ENCODE measurements around the gene B3GNT9.

Gene B3GNT9

DNA sequence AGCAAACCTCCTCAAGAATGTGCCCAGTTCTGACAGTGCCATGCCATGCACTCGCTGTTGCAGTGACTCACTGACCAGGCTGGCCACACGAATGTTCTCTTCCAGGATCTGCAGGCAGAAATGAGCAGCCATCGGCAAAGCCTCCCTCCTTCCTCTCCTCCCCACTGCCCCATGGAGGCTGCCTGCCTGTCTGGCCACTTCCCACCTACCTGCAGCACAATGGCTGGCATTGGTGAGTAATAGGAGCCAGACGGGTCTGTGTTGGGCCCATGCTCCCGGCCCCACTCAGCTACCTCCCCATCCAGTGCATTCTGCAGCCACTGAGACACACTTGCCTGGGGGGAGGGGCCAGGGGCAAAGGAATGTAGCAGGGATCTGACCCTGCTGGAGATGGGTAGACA is 35.8 kb upstream of the B3GNT9 start:
- no peak overlapping the region for H3K4me3 ChIP-seq (replicated peaks in 1 of 2; ENCODE audit: low read depth in 2 of 2, low read length in 2 of 2)
- TF ChIP-seq, protein P1, sequence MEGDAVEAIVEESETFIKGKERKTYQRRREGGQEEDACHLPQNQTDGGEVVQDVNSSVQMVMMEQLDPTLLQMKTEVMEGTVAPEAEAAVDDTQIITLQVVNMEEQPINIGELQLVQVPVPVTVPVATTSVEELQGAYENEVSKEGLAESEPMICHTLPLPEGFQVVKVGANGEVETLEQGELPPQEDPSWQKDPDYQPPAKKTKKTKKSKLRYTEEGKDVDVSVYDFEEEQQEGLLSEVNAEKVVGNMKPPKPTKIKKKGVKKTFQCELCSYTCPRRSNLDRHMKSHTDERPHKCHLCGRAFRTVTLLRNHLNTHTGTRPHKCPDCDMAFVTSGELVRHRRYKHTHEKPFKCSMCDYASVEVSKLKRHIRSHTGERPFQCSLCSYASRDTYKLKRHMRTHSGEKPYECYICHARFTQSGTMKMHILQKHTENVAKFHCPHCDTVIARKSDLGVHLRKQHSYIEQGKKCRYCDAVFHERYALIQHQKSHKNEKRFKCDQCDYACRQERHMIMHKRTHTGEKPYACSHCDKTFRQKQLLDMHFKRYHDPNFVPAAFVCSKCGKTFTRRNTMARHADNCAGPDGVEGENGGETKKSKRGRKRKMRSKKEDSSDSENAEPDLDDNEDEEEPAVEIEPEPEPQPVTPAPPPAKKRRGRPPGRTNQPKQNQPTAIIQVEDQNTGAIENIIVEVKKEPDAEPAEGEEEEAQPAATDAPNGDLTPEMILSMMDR (IDR thresholded peaks at IDR 0.05; ENCODE audit: low read depth, low read length): no peak
- DNase-seq (ENCODE audit: low read depth in 2 of 2): no peak

DNA sequence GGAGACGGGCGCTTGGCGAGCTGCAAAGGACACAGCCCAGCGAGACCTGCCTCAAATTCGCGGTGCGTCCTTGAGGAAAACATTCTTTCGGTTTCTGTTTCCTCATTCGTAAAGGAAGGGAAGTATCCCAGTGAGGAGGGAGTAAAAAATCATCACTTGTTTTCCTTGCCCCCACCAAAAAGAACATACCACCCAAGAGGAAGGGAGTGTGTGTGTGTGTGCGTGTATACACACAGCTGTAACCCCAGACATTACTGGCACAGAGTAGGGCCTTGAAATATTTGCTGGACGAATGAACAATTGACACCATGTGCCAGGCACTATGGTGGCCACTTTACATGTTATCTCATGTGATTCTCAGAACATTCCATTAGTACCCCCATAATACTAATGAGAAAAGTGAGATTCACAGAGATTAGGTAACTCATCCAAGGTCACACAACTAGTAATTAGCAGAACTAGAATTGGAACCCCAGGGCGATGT is 34.9 kb upstream of the B3GNT9 start:
- no peak for DNase-seq (ENCODE audit: low read depth in 2 of 2)
- TF ChIP-seq, protein P1 (IDR thresholded peaks at IDR 0.05; ENCODE audit: low read depth, low read length): no peak
- H3K4me3 ChIP-seq (replicated peaks in 1 of 2; ENCODE audit: low read depth in 2 of 2, low read length in 2 of 2): no peak overlapping the region

DNA sequence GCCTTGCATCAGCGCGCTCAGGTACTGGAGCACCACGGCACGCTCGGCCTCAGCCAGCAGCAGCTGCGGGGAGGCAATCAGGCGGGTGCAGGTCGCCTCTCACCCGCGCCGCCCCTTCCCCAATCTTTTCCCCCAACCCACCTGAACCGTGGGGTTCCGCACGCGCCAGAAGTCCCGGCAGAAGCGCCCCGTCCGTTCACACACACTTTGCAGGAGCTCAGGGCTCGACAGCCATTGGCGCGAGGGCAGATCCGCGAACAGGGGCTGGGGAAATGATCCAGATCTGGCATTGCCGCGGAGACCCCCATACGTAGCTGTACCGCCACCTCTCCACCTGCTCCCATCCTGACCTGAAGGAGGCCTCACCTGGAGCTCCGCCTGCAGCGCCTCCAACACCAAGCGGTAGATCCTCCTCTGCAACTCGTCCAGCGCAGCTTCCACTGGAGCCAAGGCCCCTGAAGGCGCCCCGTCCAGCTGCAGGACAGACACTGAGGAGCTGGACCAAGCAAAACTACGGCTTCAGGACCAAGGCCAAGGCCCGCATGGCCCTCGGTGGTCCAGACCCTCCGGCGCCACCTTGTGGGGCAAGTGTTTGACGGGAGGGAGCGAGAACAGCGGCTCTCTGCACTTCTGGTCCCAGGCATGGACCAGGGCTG is 34.3 kb upstream of the B3GNT9 start:
- DNase-seq (ENCODE audit: low read depth in 2 of 2): peak; percentile 93 to 94
- TF ChIP-seq, protein P1 (IDR thresholded peaks at IDR 0.05; ENCODE audit: low read depth, low read length): peak; percentile 94

DNA sequence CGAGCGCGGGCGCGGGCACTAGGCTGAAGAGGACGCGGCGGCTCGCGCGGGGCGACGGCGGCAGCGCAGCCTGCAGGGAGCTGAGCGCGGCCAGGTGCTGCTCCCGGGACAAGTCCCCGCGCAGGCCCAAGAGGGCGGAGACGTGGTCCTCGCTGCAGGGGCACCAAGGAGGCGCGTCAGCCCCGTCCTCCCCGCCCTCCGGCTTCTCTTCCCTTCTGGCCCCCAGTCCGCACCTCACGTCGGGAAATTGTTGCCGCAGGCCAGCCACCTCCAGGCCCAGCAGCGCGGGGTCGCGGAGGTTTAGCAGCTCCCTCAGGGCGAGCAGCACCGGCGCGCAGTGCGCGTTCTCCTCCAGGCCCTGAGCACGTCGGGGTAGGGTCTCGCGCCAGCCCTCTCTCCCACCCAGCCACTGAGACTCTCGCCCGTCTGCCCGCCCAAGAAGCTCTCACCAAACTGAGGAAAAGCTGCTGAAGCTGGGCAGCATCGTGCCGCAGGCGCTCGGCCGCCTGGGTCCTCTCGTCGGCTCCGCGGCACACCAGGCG is 33.7 kb upstream of the B3GNT9 start:
- no peak for DNase-seq (ENCODE audit: low read depth in 2 of 2)
- H3K4me3 ChIP-seq (replicated peaks in 1 of 2; ENCODE audit: low read depth in 2 of 2, low read length in 2 of 2): peak overlapping the region; percentile 62 to 77
- TF ChIP-seq, protein P1 (IDR thresholded peaks at IDR 0.05; ENCODE audit: low read depth, low read length): no peak

More for the DNA sequence above, 34.3 kb upstream of the B3GNT9 start:
- H3K4me3 ChIP-seq (replicated peaks in 1 of 2; ENCODE audit: low read depth in 2 of 2, low read length in 2 of 2): peak overlapping the region in 1 of 2 donors; percentile 77

DNA sequence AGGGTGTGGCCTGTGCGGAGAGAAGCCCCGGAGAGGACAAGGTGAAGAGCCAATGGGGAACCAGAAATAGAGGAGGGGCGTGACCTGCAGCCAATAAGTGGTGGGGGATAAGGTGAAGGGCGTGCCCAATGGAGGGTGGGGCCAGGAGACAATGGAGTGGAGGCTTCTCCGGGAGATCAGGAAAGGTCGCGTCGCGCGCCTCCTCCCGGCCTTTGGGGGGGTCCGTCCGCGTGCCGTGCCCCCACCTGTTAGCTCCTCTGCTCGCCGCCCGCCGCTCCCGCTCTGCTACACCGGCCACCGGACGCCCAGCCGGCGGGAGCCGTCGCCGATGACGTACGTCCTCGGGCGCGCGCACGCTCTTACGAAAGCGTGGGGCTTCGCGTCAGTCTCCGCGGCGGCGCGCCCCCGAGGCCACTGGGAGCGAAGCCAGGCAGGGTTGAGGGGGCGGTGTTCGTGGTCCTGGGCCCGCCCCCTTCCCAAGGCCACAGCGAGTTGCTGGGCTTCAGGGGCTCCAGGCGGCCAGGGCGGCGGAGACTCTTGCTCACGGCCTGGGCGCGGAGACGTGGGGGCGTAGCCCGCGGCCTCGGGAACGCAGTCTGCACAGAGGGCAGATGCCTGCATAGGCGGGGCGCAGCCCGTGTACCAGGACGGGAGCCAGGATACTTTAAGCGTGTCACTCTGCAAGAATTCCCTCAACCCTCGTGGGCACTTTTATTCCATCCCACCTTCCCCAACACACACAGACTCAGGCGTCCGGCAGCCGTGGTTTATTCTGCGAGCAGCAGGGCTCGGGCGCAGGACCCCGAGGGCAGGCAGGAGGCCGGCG is 33.0 kb upstream of the B3GNT9 start, which contains the start of gene MATCAP1:
Gene MATCAP1 (minus strand): TSS at position 337 of the 826 bp plus-strand sequence. CDS start 3,353 bp downstream, outside the sequence.
- TF ChIP-seq, protein P1 (IDR thresholded peaks at IDR 0.05; ENCODE audit: low read depth, low read length): no peak
- H3K4me3 ChIP-seq (replicated peaks in 1 of 2; ENCODE audit: low read depth in 2 of 2, low read length in 2 of 2): peak within 1 kb of the TSS; percentile 62 to 77
- peak; percentile 99 for DNase-seq (ENCODE audit: low read depth in 2 of 2)

DNA sequence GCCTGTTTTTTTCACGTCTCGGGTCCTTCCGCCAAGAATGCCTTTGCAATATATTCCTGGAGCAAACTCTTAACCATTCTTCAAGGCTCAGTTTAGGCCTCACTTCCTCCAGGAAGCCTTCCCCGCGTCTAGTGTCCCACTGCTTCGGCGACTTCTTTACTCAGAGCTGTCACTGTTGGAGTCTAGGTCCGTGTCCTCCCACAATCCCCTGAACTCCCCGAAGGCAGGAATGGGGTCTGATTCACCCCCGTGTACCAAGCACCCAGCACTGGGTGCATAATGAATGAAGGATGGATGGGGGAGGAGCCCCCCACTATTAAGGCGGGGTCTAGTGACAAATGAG is 32.5 kb upstream of the B3GNT9 start:
- no peak for DNase-seq (ENCODE audit: low read depth in 2 of 2)
- TF ChIP-seq, protein P1 (IDR thresholded peaks at IDR 0.05; ENCODE audit: low read depth, low read length): no peak
- peak overlapping the region; percentile 62 to 77 for H3K4me3 ChIP-seq (replicated peaks in 1 of 2; ENCODE audit: low read depth in 2 of 2, low read length in 2 of 2)

Measured in cardiac fibroblast (primary cell).